ENCODE results near the gene MRPS34.
A peak's percentile ranks its signal among the peaks of the same experiment; 100 is the strongest.

MRPS34 gene

GRCh38 chr16:1727651-1728624 lies 45.0 kb downstream of the MRPS34 start:
- no peak for DNase-seq (ENCODE audit: low read depth)

- DNase-seq (ENCODE audit: low read depth): no peak
Measured at GRCh38 chr16:1726661-1727502, 46.1 kb downstream of the MRPS34 start.

GRCh38 chr16:1724491-1724890 lies 48.4 kb downstream of the MRPS34 start:
- DNase-seq (ENCODE audit: low read depth): no peak

- peak; percentile 62 for DNase-seq (ENCODE audit: low read depth)
Measured at GRCh38 chr16:1723450-1724147, 49.3 kb downstream of the MRPS34 start.

Measured in ELR (cell line).